IMR-90 (cell line): ENCODE data around the gene MOB2. TPM values are rescaled to one million over a fixed set of nuclear protein-coding genes. Genes with fewer than 3 reads are reported as not detected.

ENCODE experiments used
- ATAC-seq: fragments of 200-7000 bp; cut with Tn5 transposase; 2 replicates; pipeline ENCODE4 v1.9.1; 2020; ENCODE audit warnings: low read depth, mild to moderate bottlenecking, moderate library complexity
- BruUV-seq: library from RNA; stranded (reverse); fragments of 400-500 nt; replicated peaks from 2 replicates; lab custom pipeline; 2021; lab: Mats Ljungman, UMichigan
- CTCF ChIA-PET: fragments of 300-600 bp; formaldehyde crosslinking; extraction: SDS; loops from one replicate; lab custom pipeline; 2021; ENCODE audit warnings: antibody characterized with exemption; lab: Yijun Ruan, JAX
- POLR2A ChIA-PET: fragments of 300-600 bp; sonication (Branson Sonifier 250); formaldehyde crosslinking; loops from one replicate; lab custom pipeline; 2022; ENCODE audit warnings: antibody characterized with exemption; ENCODE audit not compliant: unreplicated experiment; lab: Charles Lee
- DNase-seq: peaks from one replicate; pipeline ENCODE4 v3.0.0; 2013
- H2AFZ ChIP-seq: replicated peaks from 2 replicates; pipeline ENCODE3; 2013; ENCODE audit warnings: low read length, mild to moderate bottlenecking; ENCODE audit not compliant: poor library complexity
- H2AK5ac ChIP-seq: 2 replicates; pipeline ENCODE4 v1.6.1; 2013; ENCODE audit warnings: low read depth, low read length, inconsistent platforms
- H2AK9ac ChIP-seq: replicated peaks from 2 replicates; pipeline ENCODE3; 2013; ENCODE audit warnings: mild to moderate bottlenecking, low read depth, low read length, moderate library complexity; ENCODE audit not compliant: poor library complexity
- H2BK120ac ChIP-seq: 2 replicates; pipeline ENCODE4 v1.6.1; 2013; ENCODE audit warnings: low read depth, low read length, inconsistent platforms
- H2BK15ac ChIP-seq: 3 replicates; pipeline ENCODE4 v1.6.1; 2013; ENCODE audit warnings: low read depth, low read length, inconsistent platforms
- H2BK20ac ChIP-seq: 2 replicates; pipeline ENCODE4 v1.6.1; 2013; ENCODE audit warnings: low read depth, mild to moderate bottlenecking, inconsistent platforms, low read length, moderate library complexity
- H2BK5ac ChIP-seq: 2 replicates; pipeline ENCODE4 v1.6.1; 2013; ENCODE audit warnings: mild to moderate bottlenecking, low read depth, low read length, inconsistent platforms; ENCODE audit not compliant: poor library complexity, severe bottlenecking
- H3K14ac ChIP-seq: replicated peaks from 2 replicates; pipeline ENCODE4 v1.6.1; 2013; ENCODE audit warnings: low read depth, low read length, inconsistent platforms
- H3K18ac ChIP-seq: 2 replicates; pipeline ENCODE4 v1.6.1; 2013; ENCODE audit warnings: low read depth, low read length, control low read depth
- H3K23ac ChIP-seq: 2 replicates; pipeline ENCODE4 v1.6.1; 2013; ENCODE audit warnings: low read depth, low read length, inconsistent platforms
- H3K27ac ChIP-seq: 2 replicates; pipeline ENCODE4 v1.5.1; 2013; ENCODE audit warnings: mild to moderate bottlenecking, control low read depth, low read length; ENCODE audit not compliant: insufficient read depth
- H3K27me3 ChIP-seq: 2 replicates; pipeline ENCODE4 v1.6.1; 2013; ENCODE audit warnings: low read length; ENCODE audit not compliant: control insufficient read depth, insufficient read depth
- H3K36me3 ChIP-seq: 2 replicates; pipeline ENCODE4 v1.6.1; 2013; ENCODE audit warnings: low read length, mixed read lengths; ENCODE audit not compliant: control insufficient read depth, insufficient read depth
- H3K4ac ChIP-seq: 2 replicates; pipeline ENCODE4 v1.6.1; 2013; ENCODE audit warnings: low read depth, low read length, inconsistent platforms
- H3K4me1 ChIP-seq: 2 replicates; pipeline ENCODE4 v1.6.1; 2013; ENCODE audit warnings: low read length, mixed read lengths; ENCODE audit not compliant: control insufficient read depth, insufficient read depth
- H3K4me2 ChIP-seq: 2 replicates; pipeline ENCODE4 v1.6.1; 2013; ENCODE audit warnings: low read depth, mild to moderate bottlenecking, control low read depth, low read length, moderate library complexity
- H3K4me3 ChIP-seq: 2 replicates; pipeline ENCODE4 v1.5.1; 2013; ENCODE audit warnings: low read depth, mild to moderate bottlenecking, control low read depth, low read length, moderate library complexity; ENCODE audit not compliant: insufficient read depth
- H3K56ac ChIP-seq: 2 replicates; pipeline ENCODE4 v1.6.1; 2013; ENCODE audit warnings: low read length, inconsistent platforms; ENCODE audit not compliant: insufficient read depth; ENCODE audit errors: extremely low read depth
- H3K79me1 ChIP-seq, 2 experiments: 2 replicates each; pipeline ENCODE4 v1.6.1; 2013; ENCODE audit warnings: low read length in 2 of 2, inconsistent platforms in 1 of 2, low read depth in 1 of 2
- H3K9ac ChIP-seq: 2 replicates; pipeline ENCODE4 v1.6.1; 2013; ENCODE audit warnings: low read depth, low read length, control low read depth
- H3K9me1 ChIP-seq: 2 replicates; pipeline ENCODE4 v1.6.1; 2013; ENCODE audit warnings: low read length, inconsistent platforms; ENCODE audit not compliant: insufficient read depth
- H3K9me3 ChIP-seq: 2 replicates; pipeline ENCODE4 v1.6.1; 2013; ENCODE audit warnings: low read length; ENCODE audit not compliant: control insufficient read depth, insufficient read depth
- H4K20me1 ChIP-seq: 2 replicates; pipeline ENCODE4 v1.6.1; 2013; ENCODE audit warnings: low read length, inconsistent platforms; ENCODE audit not compliant: insufficient read depth
- H4K5ac ChIP-seq: 2 replicates; pipeline ENCODE4 v1.6.1; 2013; ENCODE audit warnings: mild to moderate bottlenecking, low read depth, low read length, control low read depth
- H4K8ac ChIP-seq, 2 experiments: 2 replicates each; pipeline ENCODE4 v1.6.1; 2013; ENCODE audit warnings: low read depth in 2 of 2, low read length in 2 of 2, control low read depth in 1 of 2, inconsistent platforms in 1 of 2
- H4K91ac ChIP-seq: 2 replicates; pipeline ENCODE4 v1.6.1; 2013; ENCODE audit warnings: low read depth, low read length, inconsistent platforms; ENCODE audit not compliant: insufficient read depth
- BHLHE40 ChIP-seq: fragments of 150-350 bp; IDR thresholded peaks from 2 replicates; pipeline ENCODE4 v1.6.1; 2016; ENCODE audit warnings: mild to moderate bottlenecking, low read depth, low read length
- CEBPB ChIP-seq: IDR thresholded peaks from 2 replicates; pipeline ENCODE4 v1.6.1; 2012; ENCODE audit warnings: low read depth, low read length, improper control_type of control experiment
- CHD1 ChIP-seq: IDR thresholded peaks from 2 replicates; pipeline ENCODE4 v1.6.1; 2012; ENCODE audit warnings: low read depth, low read length, improper control_type of control experiment
- FOS ChIP-seq: fragments of 150-350 bp; IDR thresholded peaks from 2 replicates; pipeline ENCODE4 v1.6.1; 2016; ENCODE audit warnings: low read depth, low read length
- MAFK ChIP-seq: IDR thresholded peaks from 2 replicates; pipeline ENCODE4 v1.6.1; 2012; ENCODE audit warnings: low read depth, low read length, improper control_type of control experiment
- MXI1 ChIP-seq: IDR thresholded peaks from 2 replicates; pipeline ENCODE4 v1.6.1; 2012; ENCODE audit warnings: low read depth, mild to moderate bottlenecking, low read length, moderate library complexity, borderline replicate concordance
- NFE2L2 ChIP-seq: fragments of 150-350 bp; IDR thresholded peaks from 2 replicates; pipeline ENCODE4 v1.6.1; 2016; ENCODE audit warnings: low read depth, mild to moderate bottlenecking, low read length
- POLR2A ChIP-seq: IDR thresholded peaks from 2 replicates; pipeline ENCODE4 v1.6.1; 2012; ENCODE audit warnings: mild to moderate bottlenecking, low read depth, low read length
- RAD21 ChIP-seq: IDR thresholded peaks from 2 replicates; pipeline ENCODE4 v1.6.1; 2012; ENCODE audit warnings: low read length, improper control_type of control experiment
- RCOR1 ChIP-seq: IDR thresholded peaks from 2 replicates; pipeline ENCODE4 v1.6.1; 2012; ENCODE audit warnings: mild to moderate bottlenecking, low read length, improper control_type of control experiment; ENCODE audit not compliant: insufficient replicate concordance
- RFX5 ChIP-seq: IDR thresholded peaks from 2 replicates; pipeline ENCODE4 v1.8.0; 2012; ENCODE audit warnings: low read depth, mild to moderate bottlenecking, low read length, moderate library complexity
- WGBS, 2 experiments: methylation state at CpG; one replicate each; pipeline versions ENCODE4 v1.1.5 to v1.1.7; 2013; ENCODE audit warnings: missing lambda C conversion rate in 2 of 2; ENCODE audit not compliant: insufficient read length in 1 of 2; ENCODE audit errors: extremely low coverage in 2 of 2; 5-methylcytosine and 5-hydroxymethylcytosine counted together
- dilution Hi-C: fragments of 300-500 bp; cut with HindIII; formaldehyde crosslinking; loops from one replicate; pipeline ENCODE4 v1.14.3; 2018; ENCODE audit warnings: low sequenced_read_pairs; ENCODE audit not compliant: unreplicated experiment
- in situ Hi-C: fragments of 300-500 bp; cut with MboI; formaldehyde crosslinking; loops from 3 replicates; pipeline ENCODE4 v1.14.3; 2019; ENCODE audit warnings: low sequenced_read_pairs, inconsistent platforms, mixed read lengths
- intact Hi-C: fragments of 100-400 bp; cut with micrococcal nuclease; formaldehyde crosslinking; loops from 2 replicates; pipeline ENCODE4 v1.10.0; 2022
- polyA plus RNA-seq, 3 experiments: library from polyadenylated mRNA; depleted of rRNA; stranded (reverse); fragments of >200 nt; gene quantifications; 2 replicates each; pipeline ENCODE4 v1.2.3, GENCODE V29; 2012; ENCODE audit warnings: low replicate concordance in 1 of 3
- total RNA-seq: library from RNA; depleted of rRNA; stranded (reverse); fragments of >200 nt; gene quantifications from 2 replicates; pipeline ENCODE4 v1.2.3, GENCODE V29; 2012
- TF ChIP-seq, protein P1 (sequence below): fragments of 150-350 bp; IDR thresholded peaks from 2 replicates; pipeline ENCODE4 v1.6.1; 2016; ENCODE audit warnings: low read depth, mild to moderate bottlenecking, low read length, moderate library complexity, borderline replicate concordance
- TF ChIP-seq, protein P2 (sequence below): fragments of 150-350 bp; IDR thresholded peaks from 2 replicates; pipeline ENCODE4 v1.6.1; 2017; ENCODE audit warnings: mild to moderate bottlenecking, antibody characterized with exemption, low read length, low read depth
- TF ChIP-seq, protein P3 (sequence below): conservative IDR thresholded peaks from 2 replicates; pipeline ENCODE4 v1.5.1; 2012; ENCODE audit warnings: mild to moderate bottlenecking, low read depth, low read length, improper control_type of control experiment

The MOB2 gene
- total and polyA plus RNA-seq, 2 of the 4 experiments (the other 2 are of a cell fraction) = 23.7 to 36.2 TPM

DNA sequence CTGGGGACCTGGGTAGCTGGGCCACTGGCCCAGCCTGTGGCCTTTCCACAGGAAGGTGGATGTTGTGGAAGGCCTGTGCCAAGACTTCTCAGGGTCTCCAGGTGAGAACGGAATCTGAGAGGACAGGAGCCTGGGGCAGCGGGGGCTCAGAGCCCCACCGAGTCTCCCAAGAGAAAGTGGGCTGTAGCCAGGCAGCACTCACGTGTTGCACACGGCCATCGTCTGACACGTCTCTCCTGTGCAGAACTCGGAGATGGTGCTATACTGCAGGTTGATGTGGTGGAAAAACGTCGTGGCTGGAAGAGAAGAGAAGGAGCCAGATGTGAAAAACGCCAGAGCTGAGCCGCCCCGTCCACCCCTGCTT is 6.4 kb downstream of the MOB2 start (continued):
- TF ChIP-seq MAFK (no peak), RCOR1 (no peak), NFE2L2 (no peak), CHD1 (no peak), CEBPB (no peak), RFX5 (no peak)

DNA sequence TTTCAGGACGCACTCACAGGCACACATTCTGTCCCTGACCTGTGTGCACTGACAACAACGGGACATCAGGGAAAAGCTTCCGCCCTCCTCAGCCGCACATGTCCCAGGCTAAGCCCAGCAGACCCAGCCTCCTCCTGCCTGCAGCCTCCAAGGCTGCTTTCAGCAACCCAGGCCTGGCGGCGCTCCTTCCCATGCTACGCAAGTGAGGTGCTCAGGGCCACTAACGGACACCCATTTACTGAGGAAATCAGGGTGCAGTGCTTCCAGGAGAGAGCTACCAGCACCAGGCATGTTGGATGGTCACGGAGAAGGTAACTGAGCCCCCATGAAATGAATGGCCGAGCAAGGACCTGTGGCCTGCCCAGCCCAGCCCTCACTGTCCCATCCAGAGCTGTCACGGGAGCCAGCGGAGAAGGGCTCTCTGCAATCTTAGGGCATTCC is 6.9 kb downstream of the MOB2 start:
- no peak overlapping the region for H2AFZ ChIP-seq
- DNase-seq (no peak), ATAC-seq (no peak)
- H3K27me3 ChIP-seq = no peaks in the 10 kb centered on the region
- no peak overlapping the region for H3K18ac ChIP-seq
- H3K4me3 ChIP-seq = no peak overlapping the region
- H3K79me1 ChIP-seq = peaks cover 9 to 20% of the 10 kb centered on the region in 2 experiments; a peak in 2 of 4 replicates
- no peak overlapping the region for H2AK9ac ChIP-seq
- intact Hi-C loops = no loop called here
- ChIA-PET CTCF (no interaction called here), POLR2A (no interaction called here)
- H3K14ac ChIP-seq = no peak overlapping the region
- H2BK120ac ChIP-seq = no peak overlapping the region
- no peak overlapping the region for H4K8ac ChIP-seq
- in situ Hi-C loops = no loop called here
- H3K36me3 ChIP-seq = peaks cover 30% of the 10 kb centered on the region
- no peak overlapping the region for H3K9ac ChIP-seq
- peaks cover 3% of the 10 kb centered on the region; the same call in 1 of the 2 replicates for H3K9me1 ChIP-seq
- H2BK15ac ChIP-seq = no peak overlapping the region
- no peaks in the 10 kb centered on the region for H3K9me3 ChIP-seq
- no peak overlapping the region for H3K23ac ChIP-seq
- H3K27ac ChIP-seq = no peak overlapping the region
- H2AK5ac ChIP-seq = no peak overlapping the region
- H3K4ac ChIP-seq = no peak overlapping the region
- H3K4me2 ChIP-seq = no peak overlapping the region
- BruUV-seq = no TSS peak
- no peak overlapping the region for H4K91ac ChIP-seq
- H3K4me1 ChIP-seq = peaks cover 2% of the 10 kb centered on the region; the same call in 1 of the 2 replicates
- no peak overlapping the region for H2BK20ac ChIP-seq
- H2BK5ac ChIP-seq = no peak overlapping the region
- dilution Hi-C loops = no loop called here
- no peak overlapping the region for H4K5ac ChIP-seq
- 83% methylated on average over 4 of the region's 12 CpGs; no CpG with 5 or more reads in 1 of the 2 experiments for WGBS, 2 experiments
- no peak overlapping the region for H3K56ac ChIP-seq
- peaks cover 41% of the 10 kb centered on the region for H4K20me1 ChIP-seq
- TF ChIP-seq FOS (no peak), MAFK (no peak), CEBPB (no peak), RAD21 (no peak), RCOR1 (no peak), CHD1 (no peak), POLR2A (no peak), MXI1 (no peak), RFX5 (no peak), BHLHE40 (no peak), NFE2L2 (no peak)
- TF ChIP-seq, protein P1, sequence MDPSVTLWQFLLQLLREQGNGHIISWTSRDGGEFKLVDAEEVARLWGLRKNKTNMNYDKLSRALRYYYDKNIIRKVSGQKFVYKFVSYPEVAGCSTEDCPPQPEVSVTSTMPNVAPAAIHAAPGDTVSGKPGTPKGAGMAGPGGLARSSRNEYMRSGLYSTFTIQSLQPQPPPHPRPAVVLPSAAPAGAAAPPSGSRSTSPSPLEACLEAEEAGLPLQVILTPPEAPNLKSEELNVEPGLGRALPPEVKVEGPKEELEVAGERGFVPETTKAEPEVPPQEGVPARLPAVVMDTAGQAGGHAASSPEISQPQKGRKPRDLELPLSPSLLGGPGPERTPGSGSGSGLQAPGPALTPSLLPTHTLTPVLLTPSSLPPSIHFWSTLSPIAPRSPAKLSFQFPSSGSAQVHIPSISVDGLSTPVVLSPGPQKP = no peak
- TF ChIP-seq, protein P2, sequence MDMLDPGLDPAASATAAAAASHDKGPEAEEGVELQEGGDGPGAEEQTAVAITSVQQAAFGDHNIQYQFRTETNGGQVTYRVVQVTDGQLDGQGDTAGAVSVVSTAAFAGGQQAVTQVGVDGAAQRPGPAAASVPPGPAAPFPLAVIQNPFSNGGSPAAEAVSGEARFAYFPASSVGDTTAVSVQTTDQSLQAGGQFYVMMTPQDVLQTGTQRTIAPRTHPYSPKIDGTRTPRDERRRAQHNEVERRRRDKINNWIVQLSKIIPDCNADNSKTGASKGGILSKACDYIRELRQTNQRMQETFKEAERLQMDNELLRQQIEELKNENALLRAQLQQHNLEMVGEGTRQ = no peak
- TF ChIP-seq, protein P3, sequence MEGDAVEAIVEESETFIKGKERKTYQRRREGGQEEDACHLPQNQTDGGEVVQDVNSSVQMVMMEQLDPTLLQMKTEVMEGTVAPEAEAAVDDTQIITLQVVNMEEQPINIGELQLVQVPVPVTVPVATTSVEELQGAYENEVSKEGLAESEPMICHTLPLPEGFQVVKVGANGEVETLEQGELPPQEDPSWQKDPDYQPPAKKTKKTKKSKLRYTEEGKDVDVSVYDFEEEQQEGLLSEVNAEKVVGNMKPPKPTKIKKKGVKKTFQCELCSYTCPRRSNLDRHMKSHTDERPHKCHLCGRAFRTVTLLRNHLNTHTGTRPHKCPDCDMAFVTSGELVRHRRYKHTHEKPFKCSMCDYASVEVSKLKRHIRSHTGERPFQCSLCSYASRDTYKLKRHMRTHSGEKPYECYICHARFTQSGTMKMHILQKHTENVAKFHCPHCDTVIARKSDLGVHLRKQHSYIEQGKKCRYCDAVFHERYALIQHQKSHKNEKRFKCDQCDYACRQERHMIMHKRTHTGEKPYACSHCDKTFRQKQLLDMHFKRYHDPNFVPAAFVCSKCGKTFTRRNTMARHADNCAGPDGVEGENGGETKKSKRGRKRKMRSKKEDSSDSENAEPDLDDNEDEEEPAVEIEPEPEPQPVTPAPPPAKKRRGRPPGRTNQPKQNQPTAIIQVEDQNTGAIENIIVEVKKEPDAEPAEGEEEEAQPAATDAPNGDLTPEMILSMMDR = no peak
